Activated naive CD4-positive, alpha-beta T cell treated with Interleukin-2 at 50 U/mL for 16 hours (primary cell): ENCODE data around the gene ANKRD26.

Experiments used
- DNase-seq: peaks from one replicate; pipeline ENCODE4 v3.0.0-alpha.2; 2020

Gene ANKRD26

DNA sequence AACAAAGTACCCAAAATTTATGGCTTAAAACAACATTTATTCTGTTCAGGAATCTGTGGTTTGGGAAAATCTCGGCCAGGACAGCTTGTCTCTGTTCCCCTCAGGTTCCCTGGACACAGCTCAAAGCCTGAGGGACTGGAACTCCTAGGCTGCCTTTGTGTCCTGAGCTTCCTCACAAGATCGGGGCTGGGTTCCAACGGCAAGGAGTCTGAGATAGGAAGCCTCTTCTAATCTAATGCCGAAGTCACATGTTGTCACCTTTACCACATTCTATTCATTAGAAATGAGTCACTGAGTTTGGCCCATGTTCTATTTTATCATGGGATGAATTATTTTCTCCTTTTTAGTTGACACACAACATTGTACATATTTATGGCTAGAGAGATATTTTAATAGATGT, 80.5 kb downstream of the ANKRD26 start:
- DNase-seq: no peak

DNA sequence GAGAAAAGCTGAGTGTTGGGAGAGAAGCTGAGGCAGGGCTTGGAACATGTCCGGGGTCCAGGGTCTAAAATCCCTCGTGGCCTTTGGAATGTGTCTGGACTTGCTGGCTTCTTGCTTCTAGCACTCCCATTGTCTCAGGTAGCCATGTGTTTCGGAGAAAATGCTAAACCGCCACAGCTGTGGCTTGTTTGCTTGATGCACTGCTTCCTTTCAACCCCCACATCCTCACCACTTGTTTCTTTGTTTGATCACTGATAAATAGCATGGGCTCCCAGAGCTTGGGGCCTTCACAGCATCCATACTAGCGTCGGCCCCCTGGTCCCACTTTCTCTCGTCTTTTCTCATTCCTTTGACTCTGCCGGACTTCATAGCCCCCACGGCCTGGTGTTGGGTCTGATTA, 102.7 kb downstream of the ANKRD26 start:
- DNase-seq: no peak

DNA sequence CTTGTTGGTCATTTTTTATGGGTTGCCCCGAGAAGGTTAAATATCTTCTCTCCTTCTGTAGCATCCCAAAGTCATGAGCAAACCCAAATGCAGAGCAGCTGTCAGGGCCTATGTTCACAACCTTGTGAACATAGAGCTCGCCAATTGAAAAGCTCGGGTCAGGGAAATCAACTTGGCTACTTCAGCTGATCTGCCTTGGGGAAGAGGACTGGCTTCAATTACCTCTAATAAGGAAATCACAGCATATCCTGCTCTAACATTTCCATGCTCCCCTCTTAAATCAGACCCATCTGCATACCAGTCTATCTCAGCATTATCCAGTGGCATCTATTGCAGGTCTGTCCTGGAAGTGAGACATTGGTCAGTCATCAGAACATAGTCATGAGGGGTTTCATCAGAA, 105.6 kb downstream of the ANKRD26 start:
- DNase-seq: no peak

DNA sequence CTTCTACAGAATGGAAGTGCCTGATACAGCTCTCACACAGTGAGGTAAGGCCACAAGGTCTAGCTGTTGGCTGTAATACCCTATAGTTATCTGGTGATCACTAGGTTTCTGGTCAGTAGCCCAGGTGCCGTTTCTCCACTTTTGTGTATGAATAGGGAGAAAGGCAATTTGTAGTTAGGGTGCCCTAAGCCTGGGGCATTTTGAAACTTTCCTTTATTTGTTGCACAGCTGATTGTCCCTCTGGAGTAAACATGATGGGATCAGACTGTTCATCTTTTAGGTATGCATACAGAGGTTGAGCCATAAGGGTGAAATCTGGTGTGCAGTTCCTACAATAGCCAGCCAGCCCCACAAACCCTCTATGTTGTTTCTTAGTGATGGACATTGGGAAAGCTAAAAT, 112.4 kb downstream of the ANKRD26 start:
- no peak for DNase-seq

DNA sequence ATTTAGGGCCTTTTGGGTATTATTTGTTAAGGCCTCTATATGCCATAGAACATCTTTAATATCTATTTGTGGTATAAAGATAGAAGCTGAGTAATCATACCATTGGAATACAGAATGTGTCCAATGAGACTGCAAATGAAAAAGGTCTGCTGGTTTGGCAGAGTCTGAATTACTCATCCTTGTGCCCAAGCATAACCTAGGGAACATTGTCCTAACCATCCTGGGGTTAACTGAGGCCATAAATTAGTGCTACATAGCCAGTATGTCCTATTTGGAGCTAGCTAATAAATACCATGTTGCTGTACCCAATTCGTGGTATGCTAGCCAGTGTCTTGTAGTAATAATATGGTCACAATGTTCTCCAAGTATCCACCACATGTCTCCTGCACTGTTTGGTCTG, 117.1 kb downstream of the ANKRD26 start:
- DNase-seq: no peak

DNA sequence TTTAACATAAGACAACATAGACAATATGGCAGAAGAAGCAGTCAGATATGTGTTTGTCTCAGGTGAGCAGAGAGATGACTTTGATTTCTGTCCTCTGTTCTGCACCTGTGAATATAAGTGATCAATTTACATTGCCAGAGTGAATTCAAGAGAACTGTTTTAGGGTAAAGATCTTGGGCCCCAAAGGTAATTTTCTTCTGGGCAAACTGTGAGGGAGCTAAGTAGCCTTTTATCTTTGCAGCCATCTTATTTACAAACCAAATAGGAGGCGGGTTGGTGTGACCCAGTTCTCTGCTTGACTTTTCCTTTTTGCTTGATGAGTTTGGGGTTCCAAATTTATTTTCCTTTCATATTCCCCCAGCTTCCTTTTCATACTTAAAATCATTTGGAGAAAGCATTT, 118.2 kb downstream of the ANKRD26 start:
- no peak for DNase-seq

DNA sequence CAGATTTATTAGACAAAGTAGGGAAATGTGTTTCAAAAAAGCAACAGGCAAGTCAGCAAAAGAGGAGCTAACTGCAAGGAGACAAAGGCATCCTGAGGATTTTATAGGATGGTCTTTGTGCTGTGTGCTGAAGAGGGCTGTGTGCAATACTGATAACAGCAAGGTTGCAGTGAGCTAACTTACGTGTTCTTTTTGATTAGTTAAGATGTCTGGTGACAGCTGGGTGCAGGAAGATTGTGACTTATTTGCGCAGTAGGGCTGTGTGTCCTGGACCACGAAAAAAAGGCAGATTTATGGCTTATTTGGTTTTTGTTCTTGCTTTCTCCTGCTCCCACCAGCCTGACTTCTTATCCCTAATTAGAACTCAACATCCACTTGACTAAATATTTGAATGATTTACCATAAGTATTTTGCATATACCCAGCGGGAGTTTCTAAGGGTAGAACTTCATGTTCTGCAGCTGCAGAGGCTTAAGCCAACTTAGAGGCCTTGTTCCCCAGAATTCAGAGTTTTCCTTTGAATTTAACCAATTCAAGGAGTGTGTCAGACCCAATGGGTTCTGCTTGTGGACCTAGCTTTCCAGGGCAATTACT, 119.0 kb downstream of the ANKRD26 start:
- no peak for DNase-seq

DNA sequence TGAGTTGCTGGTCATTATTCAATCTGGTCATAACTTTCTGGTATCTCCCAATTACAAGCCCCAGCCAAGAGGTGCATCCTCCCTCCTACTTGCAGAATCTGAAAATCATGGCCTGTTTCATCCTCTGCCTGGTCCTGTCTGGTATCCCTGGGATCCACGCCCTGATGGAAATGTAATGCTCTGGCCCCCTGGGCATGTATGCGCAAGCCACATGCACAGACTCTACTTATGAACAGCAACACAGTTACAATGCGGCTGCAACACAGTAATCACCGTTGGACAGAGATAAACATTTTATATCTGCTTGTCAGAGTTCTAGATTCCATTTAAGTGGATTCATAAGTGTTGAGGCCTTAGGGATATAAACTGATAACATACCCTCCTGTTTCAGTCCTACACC, 121.8 kb downstream of the ANKRD26 start:
- no peak for DNase-seq

DNA sequence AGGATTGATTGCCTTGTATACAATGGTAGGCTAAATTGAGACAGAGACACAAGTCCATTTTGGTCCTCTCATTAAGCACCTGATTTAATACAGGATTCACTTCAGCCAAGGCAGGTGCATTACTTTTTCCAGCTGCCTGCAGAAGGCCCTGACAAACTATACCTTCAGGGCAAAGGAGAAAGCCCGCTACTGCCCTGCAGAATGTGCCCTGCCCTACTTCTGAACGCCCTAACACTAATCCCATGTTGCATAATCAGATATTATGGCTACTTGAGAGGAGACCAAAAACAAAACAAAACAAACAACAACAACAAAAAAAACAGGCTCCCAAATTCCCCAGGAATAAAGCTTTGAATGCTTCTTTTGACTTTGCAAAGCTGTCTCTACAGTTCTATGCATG, 122.7 kb downstream of the ANKRD26 start:
- no peak for DNase-seq

DNA sequence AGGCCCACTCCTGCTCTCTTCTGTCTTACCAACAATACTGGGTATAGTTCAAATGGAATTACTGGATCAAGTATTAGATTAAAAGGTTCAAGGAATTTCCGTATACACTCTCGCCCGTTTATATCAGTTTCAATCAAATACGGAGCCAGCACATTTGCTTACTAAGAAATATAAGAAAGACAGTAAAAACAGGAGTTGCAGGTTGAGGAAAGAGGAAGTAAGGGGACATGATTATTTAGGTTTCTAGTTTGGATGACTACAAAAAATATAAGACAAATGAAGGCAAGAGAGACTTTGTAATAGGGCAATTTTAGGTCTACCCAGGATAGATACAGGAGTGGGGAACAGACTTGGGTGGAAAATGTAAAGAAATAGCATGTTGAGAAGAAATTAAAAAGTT, 129.6 kb downstream of the ANKRD26 start:
- DNase-seq: no peak

DNA sequence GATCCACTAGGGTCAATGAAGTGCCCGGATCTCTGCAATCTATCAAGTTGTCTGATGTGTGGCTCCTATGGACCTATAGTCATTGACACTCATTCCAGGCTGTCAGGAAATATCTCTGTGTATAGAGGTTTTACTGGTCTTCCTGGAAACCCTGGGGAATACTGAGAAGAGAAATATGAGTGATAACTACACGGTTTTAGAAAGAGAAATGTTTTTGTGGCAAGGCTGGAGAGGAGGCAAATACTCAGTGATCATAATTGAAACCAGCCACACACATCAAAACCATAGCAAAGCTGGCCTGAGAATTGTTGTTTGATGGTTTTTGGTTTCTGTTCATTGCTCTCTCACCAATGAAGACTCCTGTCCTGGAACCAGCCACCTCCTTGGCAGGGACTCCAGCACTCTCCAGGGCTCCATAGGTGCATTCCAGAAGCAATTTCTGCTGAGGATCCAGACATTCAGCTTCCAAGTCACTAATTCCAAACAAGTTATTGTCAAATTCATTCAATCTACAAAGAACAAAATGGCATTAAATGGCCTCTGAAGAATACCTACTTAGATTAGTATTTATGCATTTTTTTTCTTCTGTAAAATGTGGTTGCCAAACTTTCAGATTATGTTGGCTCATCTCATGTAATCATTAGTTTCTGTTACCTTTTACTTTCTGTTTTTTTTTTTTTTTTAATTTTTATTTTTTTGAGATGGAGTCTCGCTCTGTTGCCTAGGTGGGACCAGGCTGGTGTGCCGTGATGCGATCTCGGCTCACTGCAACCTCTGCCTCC, 131.0 kb downstream of the ANKRD26 start:
- DNase-seq: no peak

DNA sequence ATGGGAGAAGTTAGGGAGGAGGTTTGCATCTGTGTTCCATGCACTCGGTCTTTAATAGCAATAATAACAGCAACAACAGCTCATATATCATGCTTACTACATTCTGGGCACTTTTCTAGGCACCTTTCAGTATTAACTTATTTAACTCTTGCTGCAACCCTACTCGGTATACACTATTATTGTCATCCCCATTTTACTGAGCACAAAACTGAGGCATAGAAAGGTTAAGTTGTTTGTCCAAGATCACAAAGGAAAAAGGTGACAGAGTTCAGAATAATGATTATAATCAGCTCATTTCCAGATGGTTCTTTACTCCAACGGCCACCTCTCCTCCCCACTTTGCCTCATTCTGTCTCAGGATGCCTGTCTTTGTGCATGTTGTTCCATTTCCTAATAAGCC, 137.5 kb downstream of the ANKRD26 start:
- DNase-seq: no peak

DNA sequence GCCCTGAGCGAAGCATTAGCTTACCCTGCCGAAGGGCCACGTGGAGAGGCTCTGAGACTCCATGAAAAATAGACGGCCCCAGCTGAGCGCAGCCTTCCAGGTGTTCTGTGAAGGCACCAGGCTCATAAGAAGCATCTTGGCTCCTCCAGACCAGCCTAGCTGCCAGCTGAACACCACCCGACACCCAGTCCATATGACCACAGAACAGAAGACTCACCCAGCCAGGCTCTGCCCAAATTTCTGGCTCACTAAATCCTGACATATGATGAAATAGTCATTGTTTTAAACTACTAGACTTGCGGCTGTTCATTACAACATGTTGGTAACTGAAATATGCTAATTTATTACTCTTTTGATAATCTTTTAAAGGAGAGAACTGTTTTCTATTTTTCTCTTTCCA, 140.0 kb downstream of the ANKRD26 start:
- DNase-seq: no peak

DNA sequence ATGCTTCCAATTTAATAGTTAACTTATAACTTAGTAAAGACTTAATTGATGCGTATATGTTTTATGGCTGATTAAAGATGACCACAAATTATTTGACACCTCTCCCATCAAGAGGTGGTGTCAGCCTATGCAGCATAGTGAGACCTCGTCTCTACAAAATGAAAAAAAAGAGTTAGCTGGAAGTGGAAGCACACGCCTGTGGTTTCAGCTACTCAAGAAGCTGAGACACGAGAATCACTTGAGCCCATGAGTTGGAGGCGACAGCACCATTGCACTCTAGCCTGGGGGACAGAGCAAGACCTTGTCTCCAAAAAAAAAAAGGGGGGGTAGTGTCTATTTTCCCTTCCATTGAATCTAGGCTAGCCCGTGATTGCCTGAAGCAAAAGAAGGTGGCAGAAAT, 140.5 kb downstream of the ANKRD26 start:
- DNase-seq: no peak
